ENCODE results near the gene HMGCL. TPM values are rescaled to one million over a fixed set of nuclear protein-coding genes. Genes with fewer than 3 reads are reported as not detected.

The HMGCL gene
- total and polyA plus RNA-seq, 2 of the 13 experiments (the other 11 are each of a cell fraction or from before 2014, with no cell fraction given): 21.3 to 41.4 TPM

GRCh38 chr1:23777979-23778814 is 47.0 kb downstream of the HMGCL start, which contains the start of gene PITHD1 (continued):
- TF ChIP-seq HNF1A (IDR thresholded peaks at IDR 0.05; ENCODE audit: low read depth) (0 out of 2 replicates have a peak, but pooled peaks have one; percentile 15), HNF1A (CRISPR knock-in tag; IDR thresholded peaks at IDR 0.05; ENCODE audit: borderline replicate concordance) (peak; percentile 59; the same call in 1 of the 2 replicates), TAF1 (CRISPR knock-in tag; IDR thresholded peaks at IDR 0.05) (peak; percentile 80), PAX8 (CRISPR knock-in tag; IDR thresholded peaks at IDR 0.05; ENCODE audit: borderline replicate concordance) (0 out of 2 replicates have a peak, but pooled peaks have one; percentile 23), HDAC2 (CRISPR knock-in tag; IDR thresholded peaks at IDR 0.05) (peak; percentile 77), CENPBD1 (CRISPR knock-in tag; IDR thresholded peaks at IDR 0.05; ENCODE audit: borderline replicate concordance, low read depth) (no peak; the same call in 1 of the 2 replicates), PPARG (CRISPR knock-in tag; conservative IDR thresholded peaks at IDR 0.05) (0 out of 2 replicates have a peak, but pooled peaks have one; percentile 36), PHF20 (CRISPR knock-in tag; IDR thresholded peaks at IDR 0.05) (peak; percentile 77), SALL2 (CRISPR knock-in tag; IDR thresholded peaks at IDR 0.05) (peak; percentile 76), RXRA (CRISPR knock-in tag; IDR thresholded peaks at IDR 0.05) (peak; percentile 18; the same call in 1 of the 2 replicates), ZNF678 (CRISPR knock-in tag; IDR thresholded peaks at IDR 0.05) (no peak), GATAD2A (CRISPR knock-in tag; IDR thresholded peaks at IDR 0.05) (peak; percentile 60; the same call in 1 of the 2 replicates), FIP1L1 (IDR thresholded peaks at IDR 0.05; ENCODE audit: borderline replicate concordance, insufficient read depth, low read depth, low read length) (no peak), SAP130 (CRISPR knock-in tag; IDR thresholded peaks at IDR 0.05; ENCODE audit: low read depth) (peak; percentile 91), HNRNPUL1 (IDR thresholded peaks at IDR 0.05; ENCODE audit: low read depth, low read length) (no peak), KLF6 (CRISPR knock-in tag; IDR thresholded peaks at IDR 0.05) (peak; percentile 78; the same call in 1 of the 2 replicates), ZNF597 (CRISPR knock-in tag; IDR thresholded peaks at IDR 0.05) (0 out of 2 replicates have a peak, but pooled peaks have one; percentile 25), NONO (IDR thresholded peaks at IDR 0.05) (no peak), NONO (CRISPR knock-in tag; conservative IDR thresholded peaks at IDR 0.05) (peak; percentile 51), ZNF883 (CRISPR knock-in tag; IDR thresholded peaks at IDR 0.05; ENCODE audit: not compliant biosample characterization) (peak; percentile 81), GLI4 (CRISPR knock-in tag; IDR thresholded peaks at IDR 0.05; ENCODE audit: borderline replicate concordance) (no peak), ZNF317 (CRISPR knock-in tag; IDR thresholded peaks at IDR 0.05) (peak; percentile 79)
- TF ChIP-seq, protein P1, sequence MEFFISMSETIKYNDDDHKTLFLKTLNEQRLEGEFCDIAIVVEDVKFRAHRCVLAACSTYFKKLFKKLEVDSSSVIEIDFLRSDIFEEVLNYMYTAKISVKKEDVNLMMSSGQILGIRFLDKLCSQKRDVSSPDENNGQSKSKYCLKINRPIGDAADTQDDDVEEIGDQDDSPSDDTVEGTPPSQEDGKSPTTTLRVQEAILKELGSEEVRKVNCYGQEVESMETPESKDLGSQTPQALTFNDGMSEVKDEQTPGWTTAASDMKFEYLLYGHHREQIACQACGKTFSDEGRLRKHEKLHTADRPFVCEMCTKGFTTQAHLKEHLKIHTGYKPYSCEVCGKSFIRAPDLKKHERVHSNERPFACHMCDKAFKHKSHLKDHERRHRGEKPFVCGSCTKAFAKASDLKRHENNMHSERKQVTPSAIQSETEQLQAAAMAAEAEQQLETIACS (CRISPR knock-in tag; IDR thresholded peaks at IDR 0.05): no peak; the same call in 1 of the 2 replicates
